ENCODE results near the gene KLHL30.

DNA sequence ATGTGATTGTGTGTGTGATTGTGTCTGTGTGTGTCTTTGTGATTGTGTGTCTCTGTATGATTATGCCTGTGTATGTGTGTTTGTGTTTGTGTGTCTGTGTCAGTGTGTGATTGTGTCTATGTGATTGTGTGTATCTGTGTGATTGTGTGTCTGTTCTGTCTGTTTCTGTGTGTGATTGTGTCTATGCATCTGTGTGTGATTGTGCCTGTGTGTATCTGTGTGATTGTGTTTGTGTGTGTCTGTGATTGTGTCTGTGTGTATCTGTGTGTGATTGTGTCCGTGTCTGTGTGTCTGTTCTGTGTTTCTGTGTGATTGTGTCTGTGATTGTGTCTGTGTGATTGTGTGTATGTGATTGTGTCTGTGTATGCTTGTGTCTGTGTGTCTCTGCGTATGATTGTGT, 12.1 kb upstream of the KLHL30 start:
- no peak for TF ChIP-seq POLR2A (IDR thresholded peaks at IDR 0.05)
- TF ChIP-seq, protein P1, sequence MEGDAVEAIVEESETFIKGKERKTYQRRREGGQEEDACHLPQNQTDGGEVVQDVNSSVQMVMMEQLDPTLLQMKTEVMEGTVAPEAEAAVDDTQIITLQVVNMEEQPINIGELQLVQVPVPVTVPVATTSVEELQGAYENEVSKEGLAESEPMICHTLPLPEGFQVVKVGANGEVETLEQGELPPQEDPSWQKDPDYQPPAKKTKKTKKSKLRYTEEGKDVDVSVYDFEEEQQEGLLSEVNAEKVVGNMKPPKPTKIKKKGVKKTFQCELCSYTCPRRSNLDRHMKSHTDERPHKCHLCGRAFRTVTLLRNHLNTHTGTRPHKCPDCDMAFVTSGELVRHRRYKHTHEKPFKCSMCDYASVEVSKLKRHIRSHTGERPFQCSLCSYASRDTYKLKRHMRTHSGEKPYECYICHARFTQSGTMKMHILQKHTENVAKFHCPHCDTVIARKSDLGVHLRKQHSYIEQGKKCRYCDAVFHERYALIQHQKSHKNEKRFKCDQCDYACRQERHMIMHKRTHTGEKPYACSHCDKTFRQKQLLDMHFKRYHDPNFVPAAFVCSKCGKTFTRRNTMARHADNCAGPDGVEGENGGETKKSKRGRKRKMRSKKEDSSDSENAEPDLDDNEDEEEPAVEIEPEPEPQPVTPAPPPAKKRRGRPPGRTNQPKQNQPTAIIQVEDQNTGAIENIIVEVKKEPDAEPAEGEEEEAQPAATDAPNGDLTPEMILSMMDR (IDR thresholded peaks at IDR 0.05): no peak
